ENCODE data around the gene TRAK1. TPM values are rescaled to one million over a fixed set of nuclear protein-coding genes. Genes with fewer than 3 reads are reported as not detected.

Gene TRAK1
- total and polyA plus RNA-seq, 7 experiments from 2014 or later: 4.8 to 30.4 (median 13.9) TPM

DNA sequence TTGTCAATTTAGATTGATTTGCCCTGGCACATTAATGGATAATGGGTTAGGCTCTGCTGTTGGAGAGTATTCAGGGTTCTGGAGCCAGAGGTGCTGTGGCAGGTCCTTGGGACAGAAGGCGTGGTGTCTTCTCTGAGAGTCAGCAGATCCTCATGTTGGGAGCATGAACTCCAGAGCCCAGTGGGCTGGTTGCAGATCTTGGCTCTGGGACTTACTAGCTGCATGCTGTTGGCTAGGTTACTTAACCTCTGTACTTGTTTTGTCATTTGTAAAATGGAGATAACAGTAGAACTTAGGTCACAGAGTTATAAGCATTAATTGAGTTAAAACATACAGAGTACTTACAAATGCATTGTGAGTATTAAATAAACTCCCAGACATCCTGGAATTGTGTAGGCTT is 97.2 kb downstream of the TRAK1 start:
- Histone ChIP-seq H3K4me1 (ENCODE audit: control insufficient read depth in 2 of 2, insufficient read depth in 2 of 2, low read length in 2 of 2) (peaks cover 5 to 9% of the 10 kb centered on the region in 2 donors), H3K36me3 (ENCODE audit: control insufficient read depth in 2 of 3, insufficient read depth in 3 of 3, low read length in 3 of 3) (peaks cover 0 to 10% (median 0%) of the 10 kb centered on the region in 3 experiments), H3K27ac (ENCODE audit: low read depth, low read length) (no peak overlapping the region), H3K4me3 (ENCODE audit: low read length) (no peak overlapping the region), H3K9me3 (ENCODE audit: control insufficient read depth in 2 of 3, low read length in 3 of 3) (no peaks in the 10 kb centered on the region), H3K27me3 (ENCODE audit: control insufficient read depth in 2 of 2, insufficient read depth in 2 of 2, low read length in 2 of 2) (no peaks in the 10 kb centered on the region)
- CTCF ChIA-PET: interaction anchor here (1.4 kb wide), 1 partner anchor 89 kb away, joined by 3 read pairs; no protein-coding TSS in a partner anchor
- intact Hi-C loops (cut with micrococcal nuclease): no loop called here
- Mint-ChIP-seq H3K4me3 (no peak overlapping the region), H3K27ac (peak overlapping the region in 2 of 9 donors; percentile 6 to 26), H3K4me1 (peaks cover 8 to 24% (median 12%) of the 10 kb centered on the region in 7 donors), H3K36me3 (peaks cover 0 to 40% (median 4%) of the 10 kb centered on the region in 5 donors), H3K9me3 (no peaks in the 10 kb centered on the region), H3K27me3 (no peaks in the 10 kb centered on the region)
- POLR2A ChIA-PET: no interaction called here
- DNase-seq (no peak), ATAC-seq (no peak)

DNA sequence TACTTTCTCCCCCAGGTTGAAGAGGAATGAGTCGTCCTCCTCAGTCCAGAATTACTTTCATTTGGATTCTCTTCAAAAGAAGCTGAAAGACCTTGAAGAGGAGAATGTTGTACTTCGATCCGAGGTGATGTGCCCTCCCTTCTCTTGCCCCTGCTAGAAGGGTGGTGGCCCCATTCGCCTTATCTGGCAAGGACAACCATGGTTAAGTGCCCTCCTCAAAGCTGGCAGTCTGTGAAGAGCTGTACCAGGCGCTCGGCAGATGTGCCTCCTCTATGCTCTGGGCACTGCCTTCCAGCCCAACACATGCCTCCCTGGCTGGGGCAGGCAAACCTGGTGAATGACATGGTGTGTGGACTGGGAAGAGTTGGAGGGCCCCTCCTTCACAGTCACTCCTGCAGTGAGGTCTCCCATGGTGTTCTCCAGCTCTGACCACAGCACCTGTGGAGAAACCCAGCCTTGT is 97.9 kb downstream of the TRAK1 start:
- Histone ChIP-seq H3K27me3 (ENCODE audit: control insufficient read depth in 2 of 2, insufficient read depth in 2 of 2, low read length in 2 of 2) (no peaks in the 10 kb centered on the region), H3K27ac (ENCODE audit: low read depth, low read length) (no peak overlapping the region), H3K4me3 (ENCODE audit: low read length) (no peak overlapping the region), H3K9me3 (ENCODE audit: control insufficient read depth in 2 of 3, low read length in 3 of 3) (no peaks in the 10 kb centered on the region), H3K4me1 (ENCODE audit: control insufficient read depth in 2 of 2, insufficient read depth in 2 of 2, low read length in 2 of 2) (peaks cover 5 to 9% of the 10 kb centered on the region in 2 donors), H3K36me3 (ENCODE audit: control insufficient read depth in 2 of 3, insufficient read depth in 3 of 3, low read length in 3 of 3) (peaks cover 0 to 10% (median 0%) of the 10 kb centered on the region in 3 experiments)
- no peak for DNase-seq
- peaks cover 8 to 25% (median 15%) of the 10 kb centered on the region in 7 donors for H3K4me1 Mint-ChIP-seq
- peaks cover 4 to 46% (median 5%) of the 10 kb centered on the region in 5 donors for H3K36me3 Mint-ChIP-seq
- no peaks in the 10 kb centered on the region for H3K27me3 Mint-ChIP-seq
- POLR2A ChIA-PET: no interaction called here
- CTCF ChIA-PET: interaction anchor here (0.7 to 1.7 kb wide), 5 partner anchors 15 to 1396 kb away, joined by 3 to 8 read pairs (median 3); no protein-coding TSS in a partner anchor
- no peak for ATAC-seq
- H3K4me3 Mint-ChIP-seq: no peak overlapping the region
- H3K9me3 Mint-ChIP-seq: no peaks in the 10 kb centered on the region
- H3K27ac Mint-ChIP-seq: peak overlapping the region in 2 of 9 donors; percentile 6 to 36
- intact Hi-C loops (cut with micrococcal nuclease): loop anchor here in 1 of 2 donors (1.0 kb wide), 1 partner anchor 67 kb away; no protein-coding TSS in a partner anchor

DNA sequence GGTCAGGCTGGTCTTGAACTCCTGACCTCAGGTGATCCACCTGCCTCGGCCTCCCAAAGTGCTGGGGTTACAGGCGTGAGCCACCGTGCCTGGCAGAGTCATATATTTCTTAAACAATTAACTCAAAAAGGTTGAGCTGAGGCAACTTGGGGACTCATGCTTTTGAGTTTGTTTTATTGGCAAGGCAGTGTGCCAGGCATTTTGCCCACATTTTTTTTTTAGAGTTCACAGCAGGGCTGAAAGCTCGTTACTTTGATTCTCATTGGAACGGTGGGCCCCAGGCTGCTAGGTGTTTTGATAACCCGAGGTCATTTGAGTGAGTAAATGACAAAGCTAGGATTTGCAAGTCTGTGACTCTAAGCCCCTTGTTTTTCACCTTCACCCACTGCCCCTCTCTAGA is 98.6 kb downstream of the TRAK1 start:
- Mint-ChIP-seq H3K27ac (no peak overlapping the region), H3K4me3 (no peak overlapping the region), H3K4me1 (peaks cover 8 to 27% (median 15%) of the 10 kb centered on the region in 7 donors), H3K27me3 (no peaks in the 10 kb centered on the region), H3K36me3 (peaks cover 0 to 49% (median 5%) of the 10 kb centered on the region in 5 donors), H3K9me3 (no peaks in the 10 kb centered on the region)
- H3K27me3 ChIP-seq (ENCODE audit: control insufficient read depth in 2 of 2, insufficient read depth in 2 of 2, low read length in 2 of 2): no peaks in the 10 kb centered on the region
- no peak overlapping the region for H3K27ac ChIP-seq (ENCODE audit: low read depth, low read length)
- POLR2A ChIA-PET: no interaction called here
- H3K36me3 ChIP-seq (ENCODE audit: control insufficient read depth in 2 of 3, insufficient read depth in 3 of 3, low read length in 3 of 3): peaks cover 0 to 12% (median 0%) of the 10 kb centered on the region in 3 experiments
- no peaks in the 10 kb centered on the region for H3K9me3 ChIP-seq (ENCODE audit: control insufficient read depth in 2 of 3, low read length in 3 of 3)
- no peak overlapping the region for H3K4me3 ChIP-seq (ENCODE audit: low read length)
- intact Hi-C loops (cut with micrococcal nuclease): loop anchor here in 1 of 2 donors (1.0 to 2.0 kb wide), 2 partner anchors 67 to 229 kb away; no protein-coding TSS in a partner anchor
- DNase-seq (no peak), ATAC-seq (no peak)
- H3K4me1 ChIP-seq (ENCODE audit: control insufficient read depth in 2 of 2, insufficient read depth in 2 of 2, low read length in 2 of 2): peaks cover 5 to 9% of the 10 kb centered on the region in 2 donors
- CTCF ChIA-PET: interaction anchor here (0.8 to 1.9 kb wide), 6 partner anchors 12 to 1397 kb away, joined by 3 to 8 read pairs (median 4); no protein-coding TSS in a partner anchor

DNA sequence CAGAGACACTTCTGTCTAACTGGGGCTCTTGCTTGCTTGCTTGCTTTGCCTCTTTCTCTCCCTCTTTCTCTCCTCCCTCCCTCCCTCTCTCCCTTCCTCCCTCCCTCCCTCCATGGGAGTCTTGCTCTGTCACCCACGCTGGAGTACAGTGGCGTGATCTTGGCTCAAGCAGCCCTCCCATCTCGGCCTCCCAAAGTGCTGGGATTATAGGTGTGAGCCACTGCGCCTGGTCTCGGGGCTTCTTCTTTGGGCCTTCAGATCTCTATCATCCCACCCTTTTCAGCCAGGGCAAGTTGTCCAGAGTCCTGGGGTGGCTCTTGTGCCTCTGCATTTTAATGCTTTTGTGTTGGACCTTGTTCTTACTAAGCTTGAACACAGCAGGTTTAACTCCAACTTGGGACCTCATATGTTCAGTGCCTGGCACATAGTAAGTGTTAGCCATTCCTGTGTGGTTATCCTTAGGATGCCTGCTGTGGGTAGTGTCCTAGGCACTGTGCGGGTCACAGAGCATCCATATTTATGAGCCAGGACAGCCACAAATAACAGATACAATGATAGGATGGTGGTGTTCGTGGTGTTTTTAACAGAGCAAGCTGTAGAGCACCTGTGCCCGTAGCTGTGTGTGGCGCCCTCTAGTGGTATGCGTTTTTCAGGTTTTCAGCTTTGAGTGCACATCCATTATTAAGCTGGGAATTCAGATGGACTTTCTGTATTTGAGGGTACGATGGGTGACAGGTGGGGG is 99.7 kb downstream of the TRAK1 start:
- Mint-ChIP-seq H3K27me3 (no peaks in the 10 kb centered on the region), H3K4me1 (peaks cover 8 to 38% (median 15%) of the 10 kb centered on the region in 7 donors), H3K27ac (peak overlapping the region in 5 of 9 donors; percentile 22 to 69 (median 25)), H3K36me3 (peaks cover 6 to 53% (median 11%) of the 10 kb centered on the region in 5 donors), H3K9me3 (no peaks in the 10 kb centered on the region), H3K4me3 (no peak overlapping the region)
- Histone ChIP-seq H3K4me3 (ENCODE audit: low read length) (no peak overlapping the region), H3K27me3 (ENCODE audit: control insufficient read depth in 2 of 2, insufficient read depth in 2 of 2, low read length in 2 of 2) (no peaks in the 10 kb centered on the region), H3K27ac (ENCODE audit: low read depth, low read length) (no peak overlapping the region), H3K4me1 (ENCODE audit: control insufficient read depth in 2 of 2, insufficient read depth in 2 of 2, low read length in 2 of 2) (peaks cover 5 to 9% of the 10 kb centered on the region in 2 donors), H3K36me3 (ENCODE audit: control insufficient read depth in 2 of 3, insufficient read depth in 3 of 3, low read length in 3 of 3) (peaks cover 0 to 19% (median 0%) of the 10 kb centered on the region in 3 experiments), H3K9me3 (ENCODE audit: control insufficient read depth in 2 of 3, low read length in 3 of 3) (no peaks in the 10 kb centered on the region)
- CTCF ChIA-PET: interaction anchor here (0.6 to 2.0 kb wide), 26 partner anchors 8 to 295 kb away, joined by 3 to 9 read pairs (median 4); no protein-coding TSS in a partner anchor
- ATAC-seq: peak; percentile 75
- peak; percentile 30 to 70 (median 57) for DNase-seq
- intact Hi-C loops (cut with micrococcal nuclease): loop anchor here (1.0 to 2.0 kb wide), 5 partner anchors 37 to 297 kb away; no protein-coding TSS in a partner anchor
- POLR2A ChIA-PET: no interaction called here

DNA sequence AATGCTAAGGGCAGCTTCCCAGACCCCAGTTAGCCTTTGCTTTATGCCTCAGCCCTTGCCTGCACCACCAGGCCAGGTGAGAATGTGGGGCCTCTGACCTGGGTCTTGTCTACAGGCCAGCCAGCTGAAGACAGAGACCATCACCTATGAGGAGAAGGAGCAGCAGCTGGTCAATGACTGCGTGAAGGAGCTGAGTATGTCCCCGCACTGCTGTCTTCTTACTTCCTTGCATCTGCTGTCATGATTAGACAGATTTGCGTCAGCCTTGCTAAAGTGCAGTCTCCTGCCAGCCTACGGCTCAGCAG is 100.2 kb downstream of the TRAK1 start:
- Histone ChIP-seq H3K27me3 (ENCODE audit: control insufficient read depth in 2 of 2, insufficient read depth in 2 of 2, low read length in 2 of 2) (no peaks in the 10 kb centered on the region), H3K4me3 (ENCODE audit: low read length) (no peak overlapping the region), H3K36me3 (ENCODE audit: control insufficient read depth in 2 of 3, insufficient read depth in 3 of 3, low read length in 3 of 3) (peaks cover 0 to 22% (median 0%) of the 10 kb centered on the region in 3 experiments), H3K9me3 (ENCODE audit: control insufficient read depth in 2 of 3, low read length in 3 of 3) (no peaks in the 10 kb centered on the region), H3K4me1 (ENCODE audit: control insufficient read depth in 2 of 2, insufficient read depth in 2 of 2, low read length in 2 of 2) (peaks cover 5 to 9% of the 10 kb centered on the region in 2 donors), H3K27ac (ENCODE audit: low read depth, low read length) (no peak overlapping the region)
- intact Hi-C loops (cut with micrococcal nuclease): loop anchor here (1.0 to 2.0 kb wide), 5 partner anchors 37 to 297 kb away; no protein-coding TSS in a partner anchor
- H3K27me3 Mint-ChIP-seq: no peaks in the 10 kb centered on the region
- H3K9me3 Mint-ChIP-seq: no peaks in the 10 kb centered on the region
- peaks cover 8 to 41% (median 15%) of the 10 kb centered on the region in 7 donors for H3K4me1 Mint-ChIP-seq
- H3K36me3 Mint-ChIP-seq: peaks cover 6 to 56% (median 13%) of the 10 kb centered on the region in 5 donors
- H3K4me3 Mint-ChIP-seq: no peak overlapping the region
- DNase-seq (no peak), ATAC-seq (no peak)
- H3K27ac Mint-ChIP-seq: peak overlapping the region in 4 of 9 donors; percentile 22 to 32 (median 24)
- ChIA-PET POLR2A (no interaction called here), CTCF (interaction anchor here (0.7 to 2.0 kb wide), 23 partner anchors 8 to 295 kb away, joined by 3 to 9 read pairs (median 4); no protein-coding TSS in a partner anchor)

DNA sequence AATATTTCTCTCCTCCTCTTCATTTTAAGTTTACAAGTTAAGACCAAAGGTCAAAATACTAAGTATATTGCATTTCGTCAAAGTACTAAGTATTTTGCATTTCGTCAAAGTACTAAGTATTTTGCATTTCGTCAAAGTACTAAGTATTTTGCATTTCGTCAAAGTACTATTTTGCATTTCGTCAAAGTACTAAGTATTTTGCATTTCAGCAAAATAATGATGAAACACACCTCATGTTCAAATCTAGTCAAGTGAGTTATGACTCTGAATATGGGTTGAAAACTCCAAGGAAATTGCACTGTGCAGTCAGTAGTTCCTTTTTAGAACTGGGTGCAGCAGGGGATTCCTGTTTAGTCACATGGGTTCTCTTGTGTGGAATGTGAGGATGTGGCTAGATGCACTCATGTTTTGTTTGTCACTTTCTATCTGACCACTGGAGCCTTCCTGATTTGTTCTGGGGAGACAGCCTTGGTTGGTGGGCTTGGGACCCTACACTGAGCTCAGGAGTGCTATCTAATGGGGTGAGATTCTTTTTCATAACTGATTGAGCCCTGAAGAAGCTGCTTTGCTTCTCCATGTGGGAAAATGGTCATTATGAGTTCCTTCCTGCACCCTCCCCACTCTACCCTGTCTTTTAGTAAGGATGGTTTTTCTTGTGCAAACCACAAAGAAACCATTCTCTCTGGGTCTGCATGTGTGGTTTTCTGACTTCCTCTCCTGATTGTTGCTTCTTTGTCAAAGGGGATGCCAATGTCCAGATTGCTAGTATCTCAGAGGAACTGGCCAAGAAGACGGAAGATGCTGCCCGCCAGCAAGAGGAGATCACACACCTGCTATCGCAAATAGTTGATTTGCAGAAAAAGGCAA is 101.4 kb downstream of the TRAK1 start:
- no peaks in the 10 kb centered on the region for H3K27me3 Mint-ChIP-seq
- peak; percentile 64 for ATAC-seq
- DNase-seq: no peak
- Histone ChIP-seq H3K27ac (ENCODE audit: low read depth, low read length) (no peak overlapping the region), H3K36me3 (ENCODE audit: control insufficient read depth in 2 of 3, insufficient read depth in 3 of 3, low read length in 3 of 3) (peaks cover 0 to 29% (median 0%) of the 10 kb centered on the region in 3 experiments), H3K9me3 (ENCODE audit: control insufficient read depth in 2 of 3, low read length in 3 of 3) (no peaks in the 10 kb centered on the region), H3K4me3 (ENCODE audit: low read length) (no peak overlapping the region), H3K27me3 (ENCODE audit: control insufficient read depth in 2 of 2, insufficient read depth in 2 of 2, low read length in 2 of 2) (no peaks in the 10 kb centered on the region), H3K4me1 (ENCODE audit: control insufficient read depth in 2 of 2, insufficient read depth in 2 of 2, low read length in 2 of 2) (peaks cover 5 to 9% of the 10 kb centered on the region in 2 donors)
- H3K4me1 Mint-ChIP-seq: peaks cover 8 to 41% (median 15%) of the 10 kb centered on the region in 7 donors
- CTCF ChIA-PET: interaction anchor here (0.9 to 2.0 kb wide), 6 partner anchors 22 to 251 kb away, joined by 3 to 8 read pairs (median 5); no protein-coding TSS in a partner anchor
- peak overlapping the region in 1 of 10 donors; percentile 31 for H3K4me3 Mint-ChIP-seq
- POLR2A ChIA-PET: no interaction called here
- H3K9me3 Mint-ChIP-seq: no peaks in the 10 kb centered on the region
- peaks cover 6 to 66% (median 13%) of the 10 kb centered on the region in 5 donors for H3K36me3 Mint-ChIP-seq
- intact Hi-C loops (cut with micrococcal nuclease): no loop called here
- H3K27ac Mint-ChIP-seq: peak overlapping the region in 4 of 9 donors; percentile 8 to 73 (median 56)

All from naive thymus-derived CD4-positive, alpha-beta T cell (primary cell).